Spleen (tissue), 7 donors: ENCODE measurements around the gene KRTAP10-1.

Source experiments
- POLR2A ChIP-seq, 3 donors: fragments of 450-650 bp; IDR thresholded peaks; one replicate each; pipeline ENCODE4 v1.5.1; 2017; ENCODE audit warnings: antibody characterized with exemption in 3 of 3, mild to moderate bottlenecking in 1 of 3
- POLR2AphosphoS5 ChIP-seq, 3 donors: sonication (generic); formaldehyde crosslinking; IDR thresholded peaks; one replicate each; pipeline ENCODE4 v1.5.1; 2017; ENCODE audit warnings: antibody characterized with exemption in 3 of 3
- TF ChIP-seq, protein P1 (sequence below), 11 experiments: fragments of 200-600 bp in 7 of 11; fragments of 450-650 bp in 4 of 11; sonication (generic) in 4 of 11; IDR thresholded peaks in 8 of 11; conservative IDR thresholded peaks in 3 of 11; 1 replicate in 7 of 11; 2 replicates in 4 of 11; pipeline versions ENCODE4 v1.4.0 to v1.8.0; 2016 to 2021; ENCODE audit warnings: antibody characterized with exemption in 11 of 11, inconsistent platforms in 4 of 11, mild to moderate bottlenecking in 1 of 11
- donor health status: DM: no; HTN: no; CAD: no; lungs with moderate emphysema.
- donor health status: DM: no; HTN: no; CAD: no.
- donor health status: DM: no; HTN: no; CAD: no.

DNA sequence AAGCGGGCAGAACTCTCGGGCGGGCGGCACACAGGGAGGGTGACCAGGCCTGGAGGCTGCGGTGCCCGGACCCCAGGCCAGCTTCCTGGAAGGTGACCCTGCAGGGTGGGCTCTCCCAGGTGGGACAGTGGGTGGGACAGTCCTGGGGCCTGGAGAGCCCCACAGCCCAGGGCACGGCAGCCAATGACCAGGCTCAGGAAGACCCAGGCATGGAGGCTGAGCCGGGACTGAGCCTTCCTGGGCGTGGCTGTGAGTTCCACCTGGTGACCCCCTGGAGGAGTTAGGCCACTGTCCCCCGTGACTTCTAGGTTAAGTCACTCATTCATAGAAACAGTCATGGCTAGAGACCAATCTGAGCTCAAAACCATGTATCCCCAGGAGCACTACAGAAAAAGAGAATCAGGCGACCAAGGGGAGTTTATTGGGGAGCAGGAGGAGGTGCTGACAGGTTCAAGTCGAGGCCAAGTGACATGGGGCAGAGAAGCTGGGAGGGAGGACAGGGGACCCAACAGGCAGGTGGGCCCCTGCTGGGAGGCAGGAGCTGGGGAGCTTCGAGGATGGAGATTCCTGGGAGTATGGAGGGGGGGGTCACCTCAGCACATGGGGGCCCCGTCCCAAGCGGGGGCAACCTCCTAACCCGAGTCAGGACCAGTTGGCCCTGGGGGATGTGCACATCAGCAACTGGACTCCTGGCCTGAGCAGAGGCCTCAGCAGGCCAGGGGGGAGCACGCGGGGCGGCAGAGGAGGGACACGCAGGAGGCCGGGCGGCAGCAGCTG lies 39.2 kb upstream of the KRTAP10-1 start:
- TF ChIP-seq, protein P1, sequence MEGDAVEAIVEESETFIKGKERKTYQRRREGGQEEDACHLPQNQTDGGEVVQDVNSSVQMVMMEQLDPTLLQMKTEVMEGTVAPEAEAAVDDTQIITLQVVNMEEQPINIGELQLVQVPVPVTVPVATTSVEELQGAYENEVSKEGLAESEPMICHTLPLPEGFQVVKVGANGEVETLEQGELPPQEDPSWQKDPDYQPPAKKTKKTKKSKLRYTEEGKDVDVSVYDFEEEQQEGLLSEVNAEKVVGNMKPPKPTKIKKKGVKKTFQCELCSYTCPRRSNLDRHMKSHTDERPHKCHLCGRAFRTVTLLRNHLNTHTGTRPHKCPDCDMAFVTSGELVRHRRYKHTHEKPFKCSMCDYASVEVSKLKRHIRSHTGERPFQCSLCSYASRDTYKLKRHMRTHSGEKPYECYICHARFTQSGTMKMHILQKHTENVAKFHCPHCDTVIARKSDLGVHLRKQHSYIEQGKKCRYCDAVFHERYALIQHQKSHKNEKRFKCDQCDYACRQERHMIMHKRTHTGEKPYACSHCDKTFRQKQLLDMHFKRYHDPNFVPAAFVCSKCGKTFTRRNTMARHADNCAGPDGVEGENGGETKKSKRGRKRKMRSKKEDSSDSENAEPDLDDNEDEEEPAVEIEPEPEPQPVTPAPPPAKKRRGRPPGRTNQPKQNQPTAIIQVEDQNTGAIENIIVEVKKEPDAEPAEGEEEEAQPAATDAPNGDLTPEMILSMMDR (IDR thresholded peaks at IDR 0.05 in 8 of 11, conservative IDR thresholded peaks at IDR 0.05 in 3 of 11): no peak
- TF ChIP-seq POLR2AphosphoS5 (IDR thresholded peaks at IDR 0.05): no peak
- TF ChIP-seq POLR2A (IDR thresholded peaks at IDR 0.05): no peak
